HCT116 (cell line): ENCODE measurements around the gene MARK1. TPM values are rescaled to one million over a fixed set of nuclear protein-coding genes. Genes with fewer than 3 reads are reported as not detected.

ENCODE experiments used
- ATAC-seq: fragments of 200-7000 bp; cut with Tn5 transposase; 2 replicates; pipeline ENCODE4 v1.9.1; 2020; ENCODE audit warnings: mild to moderate bottlenecking, moderate library complexity
- BruUV-seq: library from RNA; stranded (reverse); fragments of 400-500 nt; replicated peaks from 2 replicates; lab custom pipeline; 2021; lab: Mats Ljungman, UMichigan
- CTCF ChIA-PET: fragments of 300-600 bp; sonication (Branson Sonifier 250); formaldehyde crosslinking; loops from one replicate; lab custom pipeline; 2021; ENCODE audit warnings: antibody characterized with exemption; lab: Charles Lee
- POLR2A ChIA-PET: fragments of 300-600, 350-600 bp; sonication (Branson Sonifier 250); formaldehyde crosslinking; loops from one replicate; lab custom pipeline; 2021; ENCODE audit warnings: antibody characterized with exemption; lab: Charles Lee
- RAD21 ChIA-PET, 2 experiments: fragments of 300-600 bp; sonication (Branson Sonifier 250); formaldehyde crosslinking; loops; one replicate each; lab custom pipeline; 2023; ENCODE audit warnings: low total read pairs in 2 of 2; ENCODE audit not compliant: uncharacterized antibody in 2 of 2, unreplicated experiment in 2 of 2, low non-redundant PET in 1 of 2; lab: Charles Lee
- DNase-seq: peaks from one replicate; pipeline ENCODE4 v3.0.0-alpha.2; 2010; ENCODE audit warnings: low read depth, low spot score
- H2AFZ ChIP-seq: fragments of 200-600 bp; shearing (Covaris generic), sonication (generic); 2 replicates; pipeline ENCODE4 v1.6.1; 2017; ENCODE audit warnings: low read depth, mixed run types, mixed read lengths, antibody characterized with exemption, low read length; ENCODE audit not compliant: poor library complexity, severe bottlenecking
- H3K27ac ChIP-seq: 2 replicates; pipeline ENCODE4 v1.5.1; 2012; ENCODE audit warnings: low read depth, low read length
- H3K27me3 ChIP-seq: fragments of 200-600 bp; sonication (generic); 2 replicates; pipeline ENCODE4 v1.6.1; 2016; ENCODE audit warnings: mixed run types, low read length, mixed read lengths; ENCODE audit not compliant: insufficient read depth
- H3K36me3 ChIP-seq, 2 experiments: fragments of 200-500 bp in 1 of 2; fragments of 200-600 bp in 1 of 2; sonication (Bioruptor generic) in 1 of 2; sonication (generic) in 1 of 2; 2 replicates each; pipeline versions ENCODE4 v1.5.1 to v1.6.1; 2014 to 2016; ENCODE audit warnings: low read length in 2 of 2, inconsistent platforms in 1 of 2, mixed read lengths in 1 of 2, mixed run types in 1 of 2; ENCODE audit not compliant: insufficient read depth in 2 of 2, control insufficient read depth in 1 of 2
- H3K4me1 ChIP-seq, 2 experiments: fragments of 200-600 bp in 1 of 2; sonication (generic) in 1 of 2; 2 replicates each; pipeline versions ENCODE4 v1.5.1 to v1.6.1; 2012 to 2017; ENCODE audit warnings: low read length in 2 of 2, inconsistent platforms in 1 of 2, mild to moderate bottlenecking in 1 of 2, mixed read lengths in 1 of 2, mixed run types in 1 of 2, moderate library complexity in 1 of 2; ENCODE audit not compliant: insufficient read depth in 2 of 2, control insufficient read depth in 1 of 2
- H3K4me2 ChIP-seq: fragments of 200-600 bp; sonication (generic); 2 replicates; pipeline ENCODE4 v1.6.1; 2017; ENCODE audit warnings: mixed run types, low read length, mixed read lengths
- H3K4me3 ChIP-seq, 2 experiments: fragments of 200-600 bp in 1 of 2; sonication (generic) in 1 of 2; replicated peaks in 1 of 2; 2 replicates each; pipeline ENCODE4 v1.5.1; 2011 to 2016; ENCODE audit warnings: low read length in 2 of 2, control low read depth in 1 of 2, low read depth in 1 of 2, mild to moderate bottlenecking in 1 of 2, mixed read lengths in 1 of 2, mixed run types in 1 of 2
- H3K79me2 ChIP-seq: fragments of 200-600 bp; sonication (generic); 2 replicates; pipeline ENCODE4 v1.6.1; 2017; ENCODE audit warnings: mild to moderate bottlenecking, mixed run types, low read length, moderate library complexity, mixed read lengths; ENCODE audit not compliant: insufficient read depth
- H3K9ac ChIP-seq: fragments of 200-600 bp; sonication (generic); 2 replicates; pipeline ENCODE4 v1.6.1; 2016; ENCODE audit warnings: low read length, mixed read lengths
- H3K9me2 ChIP-seq: fragments of 200-600 bp; sonication (generic), shearing (Covaris generic); 2 replicates; pipeline ENCODE4 v1.6.1; 2017; ENCODE audit warnings: mixed run types, mild to moderate bottlenecking, moderate library complexity; ENCODE audit not compliant: insufficient read depth
- H3K9me3 ChIP-seq, 2 experiments: fragments of 200-500 bp in 1 of 2; fragments of 200-600 bp in 1 of 2; sonication (Bioruptor generic) in 1 of 2; sonication (generic) in 1 of 2; 2 replicates each; pipeline ENCODE4 v1.6.1; 2014 to 2017; ENCODE audit warnings: low read length in 2 of 2, mixed read lengths in 2 of 2, inconsistent platforms in 1 of 2, low read depth in 1 of 2, mild to moderate bottlenecking in 1 of 2, mixed run types in 1 of 2, moderate library complexity in 1 of 2; ENCODE audit not compliant: control insufficient read depth in 1 of 2, insufficient read depth in 1 of 2
- H4K20me1 ChIP-seq: fragments of 200-600 bp; sonication (generic), shearing (Covaris generic); 2 replicates; pipeline ENCODE4 v1.6.1; 2017; ENCODE audit warnings: mixed run types, mild to moderate bottlenecking, moderate library complexity; ENCODE audit not compliant: insufficient read depth
- CEBPB ChIP-seq: IDR thresholded peaks from 2 replicates; pipeline ENCODE4 v1.6.1; 2012; ENCODE audit warnings: low read depth
- CTCF ChIP-seq, 3 experiments: fragments of 200-600 bp in 1 of 3; sonication (generic) in 1 of 3; IDR thresholded peaks in 2 of 3; conservative IDR thresholded peaks in 1 of 3; 2 replicates each; pipeline ENCODE4 v1.5.1; 2012 to 2017; ENCODE audit warnings: low read depth in 2 of 3, low read length in 2 of 3, antibody characterized with exemption in 1 of 3, borderline replicate concordance in 1 of 3, control low read depth in 1 of 3, mild to moderate bottlenecking in 1 of 3, mixed read lengths in 1 of 3, mixed run types in 1 of 3, moderate library complexity in 1 of 3; ENCODE audit not compliant: insufficient read depth in 1 of 3
- EZH2 ChIP-seq: fragments of 200-600 bp; sonication (generic); IDR thresholded peaks from 2 replicates; pipeline ENCODE4 v1.6.1; 2017; ENCODE audit warnings: antibody characterized with exemption, mixed run types
- EZH2phosphoT487 ChIP-seq: fragments of 200-600 bp; IDR thresholded peaks from 2 replicates; pipeline ENCODE4 v1.6.1; 2018; ENCODE audit warnings: antibody characterized with exemption, borderline replicate concordance
- FOSL1 ChIP-seq: IDR thresholded peaks from 2 replicates; pipeline ENCODE4 v1.6.1; 2012; ENCODE audit warnings: low read depth
- JUND ChIP-seq: IDR thresholded peaks from 2 replicates; pipeline ENCODE4 v1.6.1; 2012
- MAX ChIP-seq: IDR thresholded peaks from 2 replicates; pipeline ENCODE4 v1.6.1; 2012
- POLR2A ChIP-seq: IDR thresholded peaks from 2 replicates; pipeline ENCODE4 v1.7.0; 2011; ENCODE audit warnings: borderline replicate concordance; ENCODE audit not compliant: insufficient read depth, insufficient read length; ENCODE audit errors: extremely low read depth
- POLR2AphosphoS5 ChIP-seq: IDR thresholded peaks from 2 replicates; pipeline ENCODE4 v1.6.1; 2011; ENCODE audit warnings: mild to moderate bottlenecking, low read depth, low read length, moderate library complexity
- SIN3A ChIP-seq: IDR thresholded peaks from 2 replicates; pipeline ENCODE4 v1.6.1; 2012; ENCODE audit warnings: low read depth
- SP1 ChIP-seq: IDR thresholded peaks from 2 replicates; pipeline ENCODE4 v1.6.1; 2012; ENCODE audit warnings: low read depth
- SRF ChIP-seq: IDR thresholded peaks from 2 replicates; pipeline ENCODE4 v1.6.1; 2012; ENCODE audit warnings: low read depth
- TCF7L2 ChIP-seq: IDR thresholded peaks from 2 replicates; pipeline ENCODE4 v1.7.0; 2011; ENCODE audit warnings: borderline replicate concordance, inconsistent platforms; ENCODE audit not compliant: insufficient read depth, insufficient read length; ENCODE audit errors: extremely low read depth
- ZBTB33 ChIP-seq: IDR thresholded peaks from 2 replicates; pipeline ENCODE4 v1.6.1; 2011; ENCODE audit warnings: mild to moderate bottlenecking, low read length, moderate library complexity; ENCODE audit not compliant: insufficient replicate concordance; ENCODE audit errors: extremely low read depth
- ZFX ChIP-seq: fragments of 450-650 bp; IDR thresholded peaks from 2 replicates; pipeline ENCODE4 v1.6.1; 2017
- ZNF274 ChIP-seq: fragments of 200-500 bp; sonication (Bioruptor generic); IDR thresholded peaks from 2 replicates; pipeline ENCODE4 v1.6.1; 2014; ENCODE audit warnings: mild to moderate bottlenecking, low read depth, low read length, inconsistent platforms
- intact Hi-C: fragments of 100-400 bp; cut with micrococcal nuclease; formaldehyde crosslinking; loops from 2 replicates; pipeline ENCODE4 v1.10.0; 2022
- total RNA-seq: library from RNA; stranded (reverse); gene quantifications from one replicate; pipeline ENCODE4 v1.2.1, GENCODE V29; 2021; ENCODE audit not compliant: unreplicated experiment

Gene MARK1
- total RNA-seq, 1 experiment from 2014 or later = 3.6 TPM

GRCh38 chr1:220708936-220709801, 181.2 kb downstream of the MARK1 start:
- no peaks in the 10 kb centered on the region for H3K9me2 ChIP-seq
- TF ChIP-seq SIN3A = no peak
- no peak for TF ChIP-seq POLR2A
- TF ChIP-seq TCF7L2 = no peak
- TF ChIP-seq EZH2phosphoT487 = no peak
- TF ChIP-seq EZH2 = no peak
- no peak for TF ChIP-seq CTCF (IDR thresholded peaks at IDR 0.05 in 2 of 3, conservative IDR thresholded peaks at IDR 0.05 in 1 of 3; ENCODE audit: borderline replicate concordance in 1 of 3, insufficient read depth in 1 of 3, low read depth in 2 of 3, low read length in 2 of 3)
- TF ChIP-seq POLR2AphosphoS5 = no peak
- no peak for TF ChIP-seq SP1
- no peak for TF ChIP-seq SRF
- no peak for TF ChIP-seq ZBTB33
- TF ChIP-seq FOSL1 = no peak
- TF ChIP-seq ZNF274 = no peak
- no peak for TF ChIP-seq MAX
- no peak for TF ChIP-seq JUND
- TF ChIP-seq CEBPB = no peak
- TF ChIP-seq ZFX = no peak
- TF ChIP-seq, all 23 proteins: peak for 0
- H3K79me2 ChIP-seq = no peaks in the 10 kb centered on the region
- ATAC-seq (no peak), DNase-seq (no peak)
- H3K4me3 ChIP-seq = no peak overlapping the region
- no peak overlapping the region for H3K9ac ChIP-seq
- no TSS peak for BruUV-seq
- ChIA-PET POLR2A (no interaction called here), CTCF (no interaction called here), RAD21 (interaction anchor here in 1 of 2 experiments (0.6 kb wide), 1 partner anchor 24 kb away, joined by 4 read pairs; no protein-coding TSS in a partner anchor)
- H4K20me1 ChIP-seq = no peaks in the 10 kb centered on the region
- H2AFZ ChIP-seq = no peak overlapping the region
- intact Hi-C loops = no loop called here
- no peaks in the 10 kb centered on the region for H3K27me3 ChIP-seq
- H3K27ac ChIP-seq = no peak overlapping the region
- no peaks in the 10 kb centered on the region for H3K36me3 ChIP-seq
- H3K9me3 ChIP-seq = no peaks in the 10 kb centered on the region
- no peaks in the 10 kb centered on the region for H3K4me1 ChIP-seq
- H3K4me2 ChIP-seq = no peak overlapping the region
